Gastroesophageal sphincter (tissue), 4 donors: ENCODE results near the gene SH2B2. TPM values are rescaled to one million over a fixed set of nuclear protein-coding genes. Genes with fewer than 3 reads are reported as not detected.

ENCODE experiments used
- ATAC-seq: fragments of 150-250 bp; one replicate; pipeline ENCODE4 v1.9.1; 2016; ENCODE audit warnings: mild to moderate bottlenecking, moderate library complexity
- H3K27ac ChIP-seq, 4 donors: fragments of 200-600 bp; sonication (generic) in 3 of 4; 1 replicate in 3 of 4; 2 replicates in 1 of 4; pipeline ENCODE4 v1.5.1; 2016 to 2019
- H3K27me3 ChIP-seq: fragments of 200-600 bp; sonication (generic); one replicate; pipeline ENCODE4 v1.5.1; 2019
- H3K36me3 ChIP-seq, 2 donors: fragments of 200-600 bp; sonication (generic); one replicate each; pipeline ENCODE4 v1.5.1; 2019; ENCODE audit warnings: control low read depth in 1 of 2
- H3K4me1 ChIP-seq, 3 donors: fragments of 200-600 bp; sonication (generic); 1 replicate in 2 of 3; 2 replicates in 1 of 3; pipeline ENCODE4 v1.5.1; 2016 to 2019; ENCODE audit warnings: control low read depth in 2 of 3
- H3K4me3 ChIP-seq, 2 donors: fragments of 200-600 bp; sonication (generic); one replicate each; pipeline ENCODE4 v1.5.1; 2019; ENCODE audit warnings: mild to moderate bottlenecking in 1 of 2, moderate library complexity in 1 of 2
- H3K9me3 ChIP-seq, 3 donors: fragments of 200-600 bp; sonication (generic); one replicate each; pipeline ENCODE4 v1.5.1; 2017 to 2019; ENCODE audit warnings: control low read depth in 2 of 3
- CTCF ChIP-seq, 4 experiments: fragments of 200-600 bp in 2 of 4; fragments of 450-650 bp in 2 of 4; sonication (generic) in 1 of 4; IDR thresholded peaks; one replicate each; pipeline ENCODE4 v1.5.1; 2017 to 2019; ENCODE audit warnings: antibody characterized with exemption in 4 of 4, mild to moderate bottlenecking in 2 of 4, moderate library complexity in 2 of 4
- EP300 ChIP-seq: sonication (generic); formaldehyde crosslinking; IDR thresholded peaks from one replicate; pipeline ENCODE4 v1.6.1; 2017; ENCODE audit warnings: antibody characterized with exemption, mild to moderate bottlenecking
- POLR2A ChIP-seq, 2 donors: fragments of 450-650 bp; IDR thresholded peaks; one replicate each; pipeline ENCODE4 v1.6.1; 2017; ENCODE audit warnings: antibody characterized with exemption in 2 of 2, mild to moderate bottlenecking in 2 of 2, moderate library complexity in 1 of 2
- POLR2AphosphoS5 ChIP-seq: sonication (generic); formaldehyde crosslinking; IDR thresholded peaks from one replicate; pipeline ENCODE4 v1.6.1; 2017; ENCODE audit warnings: antibody characterized with exemption
- WGBS, 2 donors: methylation state at CpG; one replicate each; pipeline ENCODE4 v1.1.5; 2018; ENCODE audit warnings: low coverage in 1 of 2; 5-methylcytosine and 5-hydroxymethylcytosine counted together
- total RNA-seq, 4 donors: library from RNA; depleted of rRNA; stranded (reverse); fragments of >200 nt; gene quantifications; one replicate each; pipeline ENCODE4 v1.1.0, GENCODE V29; 2016

SH2B2 gene
- total RNA-seq, 4 donors from 2014 or later = 2.8 to 8.0 (median 3.8) TPM

- no peaks in the 10 kb centered on the region for H3K4me1 ChIP-seq
These were observed 28.5 kb upstream of the SH2B2 start for GRCh38 chr7:102258073-102258748.

GRCh38 chr7:102258749-102259107, 27.9 kb upstream of the SH2B2 start:
- Histone ChIP-seq H3K4me1 (no peaks in the 10 kb centered on the region), H3K9me3 (no peaks in the 10 kb centered on the region), H3K27me3 (no peaks in the 10 kb centered on the region), H3K36me3 (peaks cover 0 to 3% of the 10 kb centered on the region in 2 donors), H3K4me3 (no peak overlapping the region), H3K27ac (no peak overlapping the region)
- TF ChIP-seq EP300 (no peak), POLR2A (IDR thresholded peaks at IDR 0.05) (no peak), POLR2AphosphoS5 (no peak), CTCF (IDR thresholded peaks at IDR 0.05) (no peak)
- 58 to 80% methylated on average over 1 to 4 of the region's 12 CpGs for WGBS, 2 donors
- ATAC-seq = no peak

More at GRCh38 chr7:102258073-102258748, 28.5 kb upstream of the SH2B2 start:
- ATAC-seq = no peak
- 82 to 85% methylated on average over 13 to 17 of the region's 25 CpGs for WGBS, 2 donors
- no peak overlapping the region for H3K4me3 ChIP-seq
- TF ChIP-seq EP300 (no peak), POLR2A (IDR thresholded peaks at IDR 0.05) (no peak), CTCF (IDR thresholded peaks at IDR 0.05) (no peak), POLR2AphosphoS5 (no peak)
- H3K27me3 ChIP-seq = no peaks in the 10 kb centered on the region
- no peak overlapping the region for H3K27ac ChIP-seq
- peaks cover 0 to 8% of the 10 kb centered on the region in 2 donors for H3K36me3 ChIP-seq
- H3K9me3 ChIP-seq = no peaks in the 10 kb centered on the region

GRCh38 chr7:102260856-102261255, 25.8 kb upstream of the SH2B2 start:
- WGBS, 2 donors = 33 to 40% methylated on average over 1 to 3 of the region's 9 CpGs
- no peak for ATAC-seq
- Histone ChIP-seq H3K27ac (no peak overlapping the region), H3K9me3 (no peaks in the 10 kb centered on the region), H3K27me3 (no peaks in the 10 kb centered on the region), H3K4me1 (no peaks in the 10 kb centered on the region), H3K36me3 (no peaks in the 10 kb centered on the region), H3K4me3 (no peak overlapping the region)
- TF ChIP-seq EP300 (no peak), POLR2A (IDR thresholded peaks at IDR 0.05) (no peak), POLR2AphosphoS5 (no peak), CTCF (IDR thresholded peaks at IDR 0.05) (no peak)

- no peak overlapping the region for H3K27ac ChIP-seq
- no peak overlapping the region for H3K4me3 ChIP-seq
- no peaks in the 10 kb centered on the region for H3K4me1 ChIP-seq
- WGBS, 2 donors = 77 to 83% methylated on average over 6 to 9 of the region's 9 CpGs
- no peaks in the 10 kb centered on the region for H3K9me3 ChIP-seq
- H3K36me3 ChIP-seq = no peaks in the 10 kb centered on the region
- no peak for ATAC-seq
- no peaks in the 10 kb centered on the region for H3K27me3 ChIP-seq
- TF ChIP-seq POLR2A (IDR thresholded peaks at IDR 0.05) (no peak), EP300 (no peak), CTCF (IDR thresholded peaks at IDR 0.05) (no peak), POLR2AphosphoS5 (no peak)
These were observed 25.2 kb upstream of the SH2B2 start for GRCh38 chr7:102261451-102261850.

- 86 to 98% methylated on average over 5 to 7 of the region's 13 CpGs for WGBS, 2 donors
- Histone ChIP-seq H3K27me3 (no peaks in the 10 kb centered on the region), H3K27ac (no peak overlapping the region), H3K4me1 (no peaks in the 10 kb centered on the region), H3K36me3 (no peaks in the 10 kb centered on the region), H3K9me3 (no peaks in the 10 kb centered on the region), H3K4me3 (no peak overlapping the region)
- ATAC-seq = no peak
- TF ChIP-seq CTCF (IDR thresholded peaks at IDR 0.05) = no peak
- no peak for TF ChIP-seq POLR2A (IDR thresholded peaks at IDR 0.05)
- no peak for TF ChIP-seq POLR2AphosphoS5
- TF ChIP-seq EP300 = no peak
These were observed 24.1 kb upstream of the SH2B2 start for GRCh38 chr7:102262546-102262945.
